GM19328 (cell line): ENCODE measurements around the gene UGP2.
A peak's percentile ranks its signal among the peaks of the same experiment; 100 is the strongest.
"Not testable (repeated sequence)": the region's sequence is repeated elsewhere in the genome, so short reads cannot be mapped to it uniquely, and the experiment has no call there.

Experiments
- ATAC-seq: cut with Tn5 transposase; IDR thresholded peaks from one replicate; pipeline ENCODE4 v1.9.1; 2021; ENCODE audit warnings: mild to moderate bottlenecking, moderate library complexity; ENCODE audit not compliant: unreplicated experiment

The UGP2 gene

DNA sequence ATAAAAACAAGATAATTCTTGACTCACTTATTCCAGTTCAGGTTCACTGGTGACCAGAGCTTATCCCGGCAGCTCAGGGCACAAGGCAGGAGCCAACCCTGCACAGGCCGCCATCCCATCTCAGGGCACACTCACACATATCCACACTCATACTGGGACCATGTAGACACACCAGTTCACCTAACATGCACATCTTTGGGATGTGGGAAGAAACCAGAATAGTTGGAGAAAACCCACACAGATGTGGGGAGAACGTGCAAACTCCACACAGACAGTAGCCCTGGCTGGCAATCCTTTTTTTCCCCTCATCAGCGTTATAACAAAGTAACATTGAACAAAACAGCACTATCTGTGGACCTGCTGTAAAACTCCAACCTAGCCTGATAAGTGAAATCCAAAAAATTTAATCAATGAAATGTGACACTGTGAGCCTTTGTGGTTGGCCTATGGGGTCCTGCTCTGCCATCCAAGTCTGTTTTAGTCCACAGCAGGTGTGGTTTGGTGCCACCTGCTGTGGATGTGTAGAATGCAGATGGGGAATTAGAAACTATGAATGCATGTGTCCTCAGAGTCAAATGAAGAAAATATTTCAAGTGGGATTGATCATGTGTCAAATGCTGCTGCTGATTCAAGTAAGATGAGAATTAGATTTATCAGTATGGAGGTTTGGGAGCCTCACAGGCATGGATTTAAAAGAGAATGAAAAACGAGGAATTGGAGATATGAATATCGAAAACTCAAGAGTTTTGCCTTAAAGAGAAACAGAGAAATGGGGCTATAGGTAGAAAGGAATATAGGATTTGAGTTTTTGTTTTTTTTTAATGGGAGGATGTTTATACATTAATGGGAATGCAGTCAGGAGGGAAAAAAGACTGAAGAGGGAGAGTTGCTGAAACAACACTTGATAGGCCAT, 47.0 kb downstream of the UGP2 start:
- ATAC-seq: peak; percentile 62

DNA sequence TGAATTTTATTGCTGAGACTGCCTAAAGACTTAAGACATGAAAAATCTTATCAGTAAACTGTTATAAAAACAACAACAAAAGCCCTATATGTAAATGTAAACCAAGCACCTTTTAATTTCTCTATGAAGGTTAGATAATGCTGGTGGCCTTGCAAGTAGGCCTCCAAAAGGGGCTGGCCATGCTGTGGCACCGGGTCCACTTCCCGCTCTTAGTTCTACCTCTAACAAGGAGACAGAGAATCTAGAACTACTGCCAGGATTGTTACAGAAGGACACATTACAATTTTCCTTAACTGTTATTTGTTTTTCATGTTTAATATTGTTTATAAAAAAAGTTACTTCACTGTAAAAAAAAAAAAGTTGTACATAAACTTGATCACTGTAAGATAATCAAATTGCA, 49.0 kb downstream of the UGP2 start:
- ATAC-seq: no peak

DNA sequence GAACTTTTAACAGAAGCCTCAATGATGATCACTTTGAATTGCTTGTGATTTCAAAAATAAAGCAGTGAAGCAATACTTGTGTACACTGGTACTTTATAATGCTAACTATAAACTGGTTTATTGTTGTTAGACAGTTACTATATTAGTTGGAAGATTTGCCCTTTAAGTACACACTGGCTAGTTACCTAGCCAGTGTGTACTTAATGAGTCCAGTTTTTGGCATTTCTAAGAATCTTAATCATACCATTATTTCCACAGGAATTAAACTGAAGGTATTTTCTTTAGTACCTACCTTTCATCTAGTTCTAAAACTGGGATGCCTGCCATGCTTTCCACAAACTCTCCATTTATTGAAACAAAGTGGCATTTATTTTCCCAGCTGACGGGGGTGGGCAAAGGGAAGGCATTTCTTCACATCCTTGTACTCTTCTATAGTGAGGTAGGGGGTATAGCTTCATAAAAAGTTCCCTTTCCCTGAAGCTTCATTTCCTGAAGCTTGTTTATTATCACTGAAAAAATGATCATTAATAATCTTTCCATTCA, 49.9 kb downstream of the UGP2 start:
- no peak for ATAC-seq

DNA sequence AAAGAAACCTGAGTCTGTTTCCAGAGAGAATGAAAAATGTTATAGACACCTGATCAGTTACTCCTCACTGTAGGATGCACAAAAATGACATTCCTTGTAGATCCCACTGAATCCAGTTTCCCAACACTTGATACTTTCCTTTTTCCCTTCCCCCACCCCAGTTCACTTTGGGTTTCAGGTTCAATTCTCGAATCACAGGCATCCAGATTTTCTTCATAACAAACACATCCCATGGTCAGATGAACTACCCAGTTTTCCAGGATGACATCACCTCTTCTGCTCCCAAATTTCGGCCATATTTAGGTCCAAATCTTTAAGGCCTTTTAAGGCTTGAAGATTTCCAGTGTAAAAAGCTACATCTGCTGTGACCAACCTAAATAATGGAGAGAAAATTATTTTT, 51.5 kb downstream of the UGP2 start:
- ATAC-seq: no peak

DNA sequence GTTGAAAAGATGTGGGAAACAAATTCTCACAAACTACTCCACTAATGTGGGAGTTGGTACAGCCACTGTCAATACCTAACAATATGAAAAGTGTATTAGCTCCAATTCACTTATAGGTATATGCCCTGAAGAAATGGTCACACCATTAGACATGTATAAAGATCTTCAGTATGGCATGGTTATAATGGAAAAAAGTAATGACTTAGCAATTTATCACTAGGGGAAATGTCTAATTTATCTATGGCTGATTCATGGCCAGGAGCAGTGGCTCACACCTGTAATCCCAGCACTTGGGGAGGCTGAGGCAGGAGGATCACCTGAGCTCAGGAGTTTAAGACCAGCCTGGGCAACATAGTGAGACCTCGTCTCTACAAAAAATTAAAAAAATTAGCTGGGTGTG, 52.5 kb downstream of the UGP2 start:
- ATAC-seq: no peak

DNA sequence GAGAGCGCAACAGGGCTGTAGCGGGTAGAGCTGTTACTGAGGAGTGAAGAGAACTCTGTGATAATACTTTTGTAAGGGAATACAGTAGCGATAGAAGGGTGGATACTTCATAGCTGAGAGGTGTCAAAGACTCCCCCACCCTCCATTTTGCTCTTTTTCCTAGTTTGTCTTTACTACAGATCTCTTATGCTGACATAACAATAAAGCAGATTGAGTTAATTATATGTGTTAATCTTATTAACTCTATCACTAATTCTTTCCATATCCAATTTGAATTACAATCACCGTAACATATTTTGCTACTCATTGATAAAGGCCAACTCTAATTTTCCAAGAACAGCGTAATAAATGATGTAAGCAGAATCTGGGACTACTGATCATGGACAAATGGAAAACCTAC, 57.1 kb downstream of the UGP2 start:
- ATAC-seq: no peak

DNA sequence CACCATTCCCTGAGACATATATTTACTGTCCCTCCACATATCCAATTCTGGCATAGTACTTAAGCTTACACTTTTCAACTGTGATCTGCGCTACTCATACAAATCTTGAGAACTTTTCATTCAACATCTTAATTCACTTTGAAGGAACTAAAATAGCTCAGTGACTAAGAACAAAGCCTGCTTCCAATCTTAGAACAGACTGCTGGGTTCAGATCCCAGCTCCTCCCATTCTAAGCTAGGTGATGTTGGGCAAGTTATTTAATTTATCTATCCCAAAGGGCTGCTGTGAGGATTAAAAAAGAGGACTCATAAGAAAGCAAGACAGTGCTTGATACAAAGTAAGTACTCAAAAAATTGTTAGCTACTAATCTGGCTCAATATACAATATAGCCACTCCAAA, 57.9 kb downstream of the UGP2 start:
- no peak for ATAC-seq

DNA sequence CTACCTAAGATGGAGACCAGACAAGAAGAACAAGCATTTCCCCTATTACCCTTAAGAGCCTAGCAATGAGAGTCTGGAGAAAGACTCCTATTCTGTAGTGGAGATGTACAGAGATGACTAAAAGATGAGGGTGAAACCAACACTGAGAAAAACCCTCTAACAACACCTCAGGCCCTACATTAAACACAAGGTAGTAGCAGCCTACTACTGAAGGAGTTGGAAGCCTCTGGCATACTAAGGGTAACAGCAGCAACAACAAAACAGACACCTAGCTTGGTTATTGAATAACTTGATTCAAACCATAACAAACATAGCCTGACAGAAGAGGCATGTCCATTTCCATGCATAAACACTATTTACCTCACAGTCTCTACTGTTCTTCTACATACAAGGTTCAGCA, 60.5 kb downstream of the UGP2 start:
- no peak for ATAC-seq

DNA sequence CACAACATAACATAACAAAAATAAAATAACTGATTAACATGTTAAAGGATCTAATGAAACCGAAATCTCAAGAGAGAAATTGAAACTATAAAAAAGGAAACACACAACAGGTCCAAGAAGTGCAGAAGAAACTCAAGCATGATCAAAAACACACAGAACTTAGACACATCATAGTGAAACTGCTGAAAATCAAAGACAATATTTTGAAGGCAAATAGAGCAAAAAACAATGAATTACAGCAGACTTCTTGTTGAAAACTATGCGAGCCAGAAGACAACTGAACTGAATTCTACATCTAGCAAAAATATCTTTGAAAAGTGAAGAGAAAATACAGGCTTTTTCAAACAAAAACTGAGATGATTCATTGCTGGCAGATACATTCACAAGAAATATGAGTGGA, 61.3 kb downstream of the UGP2 start:
- ATAC-seq: no peak

DNA sequence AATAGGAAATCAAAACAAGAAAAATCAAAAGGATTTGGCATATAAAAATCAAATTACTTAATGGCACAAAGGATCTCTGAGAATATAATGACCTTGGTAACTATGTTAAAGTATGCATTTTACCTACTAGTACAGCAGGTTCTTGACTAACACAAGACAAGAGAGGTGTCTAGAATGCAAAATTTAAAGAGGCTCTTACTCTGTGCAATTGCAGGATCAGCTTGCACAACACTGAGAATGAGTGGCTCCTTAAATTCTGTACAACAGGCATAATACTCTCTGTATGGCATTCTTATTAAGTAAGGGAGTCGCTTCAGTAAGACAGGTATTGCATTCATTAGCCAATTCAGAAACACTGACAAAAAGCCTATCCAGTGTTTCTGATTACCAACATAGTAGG, 72.6 kb downstream of the UGP2 start:
- no peak for ATAC-seq

DNA sequence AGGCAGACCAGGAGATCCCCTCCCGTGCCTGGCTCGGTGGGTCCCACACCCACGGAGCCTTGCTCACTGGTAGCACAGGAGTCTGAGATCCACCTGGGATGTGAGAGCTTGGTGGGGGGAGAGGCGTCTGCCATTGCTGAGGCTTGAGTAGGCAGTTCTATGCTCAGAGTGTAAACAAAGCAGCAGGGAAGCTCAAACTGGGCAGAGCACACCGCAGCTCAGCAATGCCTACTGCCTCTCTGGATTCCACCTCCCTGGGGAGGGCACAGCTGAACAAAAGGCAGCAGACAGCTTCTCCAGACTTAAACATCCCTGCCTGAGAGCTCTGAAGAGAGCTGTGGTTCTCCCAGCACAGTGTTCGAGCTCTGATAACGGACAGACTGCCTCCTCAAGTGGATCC, 85.1 kb downstream of the UGP2 start:
- no peak for ATAC-seq

DNA sequence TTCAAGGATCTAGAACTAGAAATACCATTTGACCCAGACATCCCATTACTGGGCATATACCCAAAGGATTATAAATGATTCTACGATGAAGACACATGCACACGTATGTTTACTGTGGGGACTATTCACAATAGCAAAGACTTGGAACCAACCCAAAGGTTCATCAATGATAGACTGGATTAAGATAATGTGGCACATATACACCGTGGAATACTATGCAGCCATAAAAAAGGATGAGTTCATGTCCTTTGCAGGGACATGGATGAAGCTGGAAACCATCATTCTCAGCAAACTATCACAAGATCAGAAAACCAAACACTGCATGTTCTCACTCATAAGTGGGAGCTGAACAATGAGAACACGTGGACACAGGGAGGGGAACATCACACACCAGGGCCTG, 90.4 kb downstream of the UGP2 start:
- not testable (repeated sequence) for ATAC-seq
